ENCODE measurements around the gene PRKAA1. TPM values are rescaled to one million over a fixed set of nuclear protein-coding genes. Genes with fewer than 3 reads are reported as not detected.
A peak's percentile ranks its signal among the peaks of the same experiment; 100 is the strongest.

The PRKAA1 gene
- total RNA-seq, 1 experiment from 2014 or later: 28.8 TPM

- TF ChIP-seq, protein P1, sequence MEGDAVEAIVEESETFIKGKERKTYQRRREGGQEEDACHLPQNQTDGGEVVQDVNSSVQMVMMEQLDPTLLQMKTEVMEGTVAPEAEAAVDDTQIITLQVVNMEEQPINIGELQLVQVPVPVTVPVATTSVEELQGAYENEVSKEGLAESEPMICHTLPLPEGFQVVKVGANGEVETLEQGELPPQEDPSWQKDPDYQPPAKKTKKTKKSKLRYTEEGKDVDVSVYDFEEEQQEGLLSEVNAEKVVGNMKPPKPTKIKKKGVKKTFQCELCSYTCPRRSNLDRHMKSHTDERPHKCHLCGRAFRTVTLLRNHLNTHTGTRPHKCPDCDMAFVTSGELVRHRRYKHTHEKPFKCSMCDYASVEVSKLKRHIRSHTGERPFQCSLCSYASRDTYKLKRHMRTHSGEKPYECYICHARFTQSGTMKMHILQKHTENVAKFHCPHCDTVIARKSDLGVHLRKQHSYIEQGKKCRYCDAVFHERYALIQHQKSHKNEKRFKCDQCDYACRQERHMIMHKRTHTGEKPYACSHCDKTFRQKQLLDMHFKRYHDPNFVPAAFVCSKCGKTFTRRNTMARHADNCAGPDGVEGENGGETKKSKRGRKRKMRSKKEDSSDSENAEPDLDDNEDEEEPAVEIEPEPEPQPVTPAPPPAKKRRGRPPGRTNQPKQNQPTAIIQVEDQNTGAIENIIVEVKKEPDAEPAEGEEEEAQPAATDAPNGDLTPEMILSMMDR (conservative IDR thresholded peaks at IDR 0.05): peak; percentile 35; the same call in 2 of the 3 replicates
- Histone ChIP-seq H2BK20ac (ENCODE audit: low read depth, low read length, poor library complexity, severe bottlenecking) (no peak overlapping the region), H4K5ac (ENCODE audit: insufficient read length, low read depth, low read length) (no peak overlapping the region), H3K23ac (ENCODE audit: insufficient read length, low read depth, low read length) (no peak overlapping the region), H3K4me2 (ENCODE audit: insufficient read depth, insufficient read length, low read length) (no peak overlapping the region), H2AK5ac (ENCODE audit: insufficient read length, low read length) (no peak overlapping the region), H3K79me2 (ENCODE audit: insufficient read depth, low read length) (no peaks in the 10 kb centered on the region), H2BK120ac (ENCODE audit: low read depth, low read length, poor library complexity, severe bottlenecking) (no peak overlapping the region), H4K20me1 (ENCODE audit: control insufficient read depth, insufficient read depth, insufficient read length) (no peaks in the 10 kb centered on the region), H3K27ac (ENCODE audit: insufficient read length, low read depth, low read length) (no peak overlapping the region), H2BK12ac (ENCODE audit: insufficient read length, low read depth, low read length) (no peak overlapping the region), H4K8ac (replicated peaks; ENCODE audit: insufficient read length, low read depth, low read length) (no peak overlapping the region), H2BK5ac (ENCODE audit: insufficient read length, low read length) (no peak overlapping the region), H2BK15ac (ENCODE audit: low read depth, low read length) (no peak overlapping the region), H3K27me3 (ENCODE audit: insufficient read depth, low read length) (no peaks in the 10 kb centered on the region), H3K14ac (ENCODE audit: insufficient read depth, low read length) (no peak overlapping the region), H3T11ph (ENCODE audit: low read length) (no peak overlapping the region), H3K9ac (ENCODE audit: extremely low read depth, insufficient read length, low read length) (no peak overlapping the region), H2AFZ (ENCODE audit: low read length) (no peak overlapping the region), H3K18ac (ENCODE audit: insufficient read length, low read depth, low read length) (no peak overlapping the region), H3K9me3 (ENCODE audit: control insufficient read depth, low read depth, low read length) (no peaks in the 10 kb centered on the region), H4K91ac (ENCODE audit: insufficient read length, low read depth, low read length) (no peak overlapping the region), H3K23me2 (ENCODE audit: insufficient read length, low read depth, low read length, poor library complexity, severe bottlenecking) (no peaks in the 10 kb centered on the region), H3K79me1 (ENCODE audit: insufficient read depth, low read depth, low read length, poor library complexity, severe bottlenecking) (no peaks in the 10 kb centered on the region), H3K56ac (ENCODE audit: insufficient read length, low read depth, low read length) (no peak overlapping the region), H3K4me1 (ENCODE audit: insufficient read depth, low read length) (no peaks in the 10 kb centered on the region), H3K4ac (ENCODE audit: low read depth, low read length) (no peak overlapping the region)
- H3K4me1 Mint-ChIP-seq: no peaks in the 10 kb centered on the region
- H3K9me3 Mint-ChIP-seq: peaks cover 2 to 7% of the 10 kb centered on the region in 2 experiments
- no CpG with 5 or more reads among the region's 2 CpGs for WGBS (ENCODE audit: extremely low coverage, insufficient read length, low lambda C conversion rate)
- H3K27me3 Mint-ChIP-seq (ENCODE audit: low read depth): no peaks in the 10 kb centered on the region; the same call in 1 of the 2 replicates
- DNase-seq: no peak
- peaks cover 6 to 14% (median 9%) of the 10 kb centered on the region in 3 experiments for H3K36me3 Mint-ChIP-seq (ENCODE audit: insufficient read depth in 1 of 3, low read depth in 3 of 3)
- H3K27ac Mint-ChIP-seq: no peak overlapping the region
- H3K4me3 Mint-ChIP-seq: no peak overlapping the region
Observed at GRCh38 chr5:40716000-40716399, 82.2 kb downstream of the PRKAA1 start.
